ENCODE results near the gene AKAP11.
"Not testable (repeated sequence)": the region's sequence is repeated elsewhere in the genome, so short reads cannot be mapped to it uniquely, and the experiment has no call there.

Gene AKAP11, protein sequence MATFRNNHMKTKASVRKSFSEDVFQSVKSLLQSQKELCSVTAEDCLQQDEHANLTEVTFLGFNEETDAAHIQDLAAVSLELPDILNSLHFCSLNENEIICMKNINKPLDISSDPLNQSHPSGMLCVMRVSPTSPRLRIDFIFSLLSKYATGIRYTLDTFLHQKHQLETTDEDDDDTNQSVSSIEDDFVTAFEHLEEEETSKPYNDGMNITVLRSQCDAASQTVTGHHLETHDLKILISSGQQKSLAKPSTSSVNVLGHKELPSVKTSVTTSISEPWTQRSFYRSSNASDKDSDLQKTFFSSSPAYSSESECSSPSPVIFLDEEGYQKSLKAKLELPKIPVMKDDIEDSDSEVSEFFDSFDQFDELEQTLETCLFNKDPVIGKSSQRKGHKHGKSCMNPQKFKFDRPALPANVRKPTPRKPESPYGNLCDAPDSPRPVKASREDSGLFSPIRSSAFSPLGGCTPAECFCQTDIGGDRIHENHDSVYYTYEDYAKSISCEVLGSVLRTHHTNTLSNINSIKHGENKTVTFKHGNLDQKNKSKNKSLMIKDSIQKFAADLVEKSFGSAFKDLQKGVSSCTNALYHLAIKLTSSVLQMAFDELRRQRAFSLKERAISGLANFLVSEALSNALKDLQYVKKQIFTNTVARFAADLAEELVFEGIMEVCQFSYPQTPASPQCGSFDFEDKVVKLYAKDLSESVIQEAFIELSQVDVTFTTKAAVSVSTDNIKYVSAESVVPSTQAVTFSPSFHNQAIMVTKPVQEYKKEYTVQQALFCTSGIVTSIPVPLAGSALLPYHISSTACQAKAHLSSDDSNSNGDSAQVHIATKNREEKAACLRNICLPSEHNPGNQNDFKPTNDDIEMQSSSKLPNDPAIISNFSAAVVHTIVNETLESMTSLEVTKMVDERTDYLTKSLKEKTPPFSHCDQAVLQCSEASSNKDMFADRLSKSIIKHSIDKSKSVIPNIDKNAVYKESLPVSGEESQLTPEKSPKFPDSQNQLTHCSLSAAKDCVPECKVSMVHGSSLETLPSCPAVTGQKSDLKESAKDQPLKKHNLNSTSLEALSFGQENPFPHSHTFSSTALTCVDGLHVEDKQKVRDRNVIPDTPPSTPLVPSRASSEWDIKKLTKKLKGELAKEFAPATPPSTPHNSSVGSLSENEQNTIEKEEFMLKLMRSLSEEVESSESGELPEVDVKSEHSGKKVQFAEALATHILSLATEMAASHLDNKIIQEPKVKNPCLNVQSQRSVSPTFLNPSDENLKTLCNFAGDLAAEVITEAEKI (N-terminal part only)

DNA sequence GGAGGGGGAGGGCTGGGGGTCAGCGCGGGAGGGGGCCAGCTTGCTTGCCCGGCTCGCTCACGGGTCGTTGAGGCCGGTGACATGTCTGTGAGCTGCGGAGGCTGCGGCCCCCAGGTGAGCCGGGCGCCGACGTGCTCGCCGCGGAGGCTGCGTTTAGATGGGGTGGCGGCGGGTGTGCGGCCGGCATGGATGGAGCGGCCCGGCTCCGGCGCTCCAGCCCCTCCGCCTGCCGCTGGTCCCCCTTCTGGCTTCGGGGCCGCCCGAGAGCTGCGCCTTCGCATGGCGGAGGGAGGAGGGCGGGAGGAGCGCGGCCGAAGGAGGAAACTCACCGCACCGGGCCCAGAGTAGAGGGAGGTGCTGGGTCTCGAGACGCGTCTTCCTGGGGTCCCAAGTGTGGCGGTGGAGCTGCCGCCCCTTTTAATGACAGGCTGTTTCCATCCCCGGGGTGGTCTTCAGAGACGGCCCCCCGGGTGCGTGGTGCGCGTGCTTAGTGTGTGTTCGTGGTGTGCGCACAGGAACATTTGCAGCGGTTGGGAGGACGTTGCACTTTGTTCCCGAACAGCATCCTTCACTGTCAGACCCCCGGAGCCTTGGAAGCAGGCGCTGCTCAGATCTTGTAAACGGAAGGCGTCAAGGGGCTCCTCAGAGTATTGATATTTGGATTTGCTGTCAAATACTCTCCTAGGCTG is at the start of gene AKAP11:
Gene AKAP11 (plus strand): TSS at position 38 of the 689 bp plus-strand sequence. CDS start 14,197 bp downstream, outside the sequence.
- in situ Hi-C loops (cut with MboI; ENCODE audit: low pct_unique_long_range_greater_than_20kb, low sequenced_read_pairs, unreplicated experiment) = no loop called here
- DNase-seq (ENCODE audit: low spot score) = no peak
- TF ChIP-seq CTCF (IDR thresholded peaks at IDR 0.05; ENCODE audit: extremely low read depth, insufficient read depth, missing control alignments) = no peak

DNA sequence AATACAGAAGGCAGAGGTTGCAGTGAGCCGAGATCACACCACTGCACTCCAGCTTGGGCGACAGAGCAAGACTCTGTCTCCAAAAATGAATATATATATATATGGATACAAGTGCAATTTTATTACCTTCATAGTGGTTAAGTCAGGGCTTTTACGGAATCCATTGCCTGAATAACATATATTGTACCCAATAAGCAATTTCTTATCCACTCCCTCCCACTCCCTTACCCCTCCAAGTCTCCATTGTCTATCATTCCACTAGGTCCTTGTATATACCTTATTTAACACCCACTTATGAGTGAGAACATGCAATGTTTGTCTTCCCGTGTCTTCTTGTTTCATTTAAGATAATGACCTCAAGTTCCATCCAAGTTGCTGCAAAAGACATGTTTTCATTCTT is 48.3 kb upstream of the AKAP11 start:
- in situ Hi-C loops (cut with MboI; ENCODE audit: low pct_unique_long_range_greater_than_20kb, low sequenced_read_pairs, unreplicated experiment) = no loop called here
- no peak for DNase-seq (ENCODE audit: low spot score)
- TF ChIP-seq CTCF (IDR thresholded peaks at IDR 0.05; ENCODE audit: extremely low read depth, insufficient read depth, missing control alignments) = no peak

DNA sequence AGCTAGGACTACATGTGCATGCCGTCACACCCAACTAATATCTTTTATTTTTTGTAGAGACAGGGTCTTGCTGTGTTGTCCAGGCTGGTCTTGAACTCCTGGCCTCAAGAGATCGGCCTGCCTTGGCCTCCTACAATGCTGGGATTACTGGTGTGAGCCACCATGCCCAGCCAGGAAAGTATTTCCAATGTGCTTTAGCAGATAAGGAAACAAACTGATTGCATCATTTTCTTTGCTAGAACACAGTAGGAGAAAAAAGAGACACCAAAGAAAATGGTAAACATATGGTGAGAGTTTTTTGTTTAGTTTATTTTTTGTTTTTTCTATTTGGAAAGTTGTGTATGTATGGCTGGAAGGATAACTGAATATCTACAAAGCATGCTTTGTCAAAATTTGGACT is 46.9 kb upstream of the AKAP11 start:
- no peak for DNase-seq (ENCODE audit: low spot score)
- no peak for TF ChIP-seq CTCF (IDR thresholded peaks at IDR 0.05; ENCODE audit: extremely low read depth, insufficient read depth, missing control alignments)
- in situ Hi-C loops (cut with MboI; ENCODE audit: low pct_unique_long_range_greater_than_20kb, low sequenced_read_pairs, unreplicated experiment) = no loop called here

DNA sequence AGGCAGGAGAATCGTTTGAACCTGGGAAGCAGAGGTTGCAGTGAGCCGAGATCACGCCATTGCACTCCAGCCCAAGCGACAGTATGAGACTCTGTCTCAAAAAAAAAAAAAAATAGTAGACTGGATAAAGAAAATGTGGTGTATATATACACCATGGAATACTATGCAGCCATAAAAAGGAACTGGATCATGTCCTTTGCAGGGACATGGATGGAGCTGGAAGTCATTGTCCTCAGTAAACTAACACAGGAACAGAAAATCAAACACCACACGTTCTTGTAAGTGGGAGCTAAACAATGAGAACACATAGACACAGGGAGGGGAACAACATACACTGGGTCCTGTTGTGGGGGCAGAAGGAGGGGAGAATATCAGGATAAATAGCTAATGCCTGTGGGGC is 45.2 kb upstream of the AKAP11 start:
- in situ Hi-C loops (cut with MboI; ENCODE audit: low pct_unique_long_range_greater_than_20kb, low sequenced_read_pairs, unreplicated experiment); DNase-seq (ENCODE audit: low spot score): not testable (repeated sequence)

- no peak for TF ChIP-seq CTCF (IDR thresholded peaks at IDR 0.05; ENCODE audit: extremely low read depth, insufficient read depth, missing control alignments)
- in situ Hi-C loops (cut with MboI; ENCODE audit: low pct_unique_long_range_greater_than_20kb, low sequenced_read_pairs, unreplicated experiment) = no loop called here
- DNase-seq (ENCODE audit: low spot score) = no peak
Measured at GRCh38 chr13:42228527-42228926, 43.4 kb upstream of the AKAP11 start.

DNA sequence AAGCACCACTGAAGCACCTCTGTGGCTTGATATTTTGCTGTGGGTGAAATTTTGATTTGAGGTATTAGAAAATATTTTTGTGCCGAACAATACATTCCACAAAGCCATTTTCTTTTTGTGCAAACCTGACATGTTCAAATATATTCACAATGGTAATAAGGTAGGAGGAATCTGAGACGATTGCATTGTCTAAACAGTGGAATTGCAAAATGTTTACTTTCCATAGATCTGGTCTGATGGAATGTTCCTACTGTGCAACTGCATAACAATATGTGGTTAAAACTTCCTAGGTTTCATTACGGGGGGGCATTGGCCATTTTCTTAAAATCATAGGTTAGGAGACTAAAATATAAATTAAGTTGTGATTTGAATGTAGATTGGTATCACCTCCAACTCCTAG is 42.7 kb upstream of the AKAP11 start:
- no peak for DNase-seq (ENCODE audit: low spot score)
- no peak for TF ChIP-seq CTCF (IDR thresholded peaks at IDR 0.05; ENCODE audit: extremely low read depth, insufficient read depth, missing control alignments)
- in situ Hi-C loops (cut with MboI; ENCODE audit: low pct_unique_long_range_greater_than_20kb, low sequenced_read_pairs, unreplicated experiment) = no loop called here

Measured in GM13977 (cell line).